GM12801 (cell line): ENCODE measurements around the gene SMIM23.

Experiments
- CTCF ChIP-seq: IDR thresholded peaks from one replicate; pipeline ENCODE4 v1.5.1; 2011; ENCODE audit warnings: control low read depth; ENCODE audit not compliant: insufficient read length; ENCODE audit errors: extremely low read depth

The SMIM23 gene

GRCh38 chr5:171806976-171807747, 21.5 kb downstream of the SMIM23 start:
- TF ChIP-seq CTCF = no peak

- no peak for TF ChIP-seq CTCF
These were observed 22.8 kb downstream of the SMIM23 start for GRCh38 chr5:171808453-171808852.

- TF ChIP-seq CTCF = no peak
These were observed 23.3 kb downstream of the SMIM23 start for GRCh38 chr5:171808951-171809350.

GRCh38 chr5:171810227-171810626, 24.6 kb downstream of the SMIM23 start:
- no peak for TF ChIP-seq CTCF

GRCh38 chr5:171813270-171813669, 27.7 kb downstream of the SMIM23 start:
- TF ChIP-seq CTCF = no peak

- no peak for TF ChIP-seq CTCF
These were observed 28.3 kb downstream of the SMIM23 start for GRCh38 chr5:171813813-171814490.

GRCh38 chr5:171816666-171817065, 31.0 kb downstream of the SMIM23 start:
- TF ChIP-seq CTCF = no peak
